Coronary artery (tissue), 2 donors: ENCODE measurements around the gene FOLR3.

Experiments used
- DNase-seq: peaks from one replicate; pipeline ENCODE4 v3.0.0-alpha.2; 2017; ENCODE audit warnings: low spot score
- H3K27ac ChIP-seq, 2 donors: fragments of 200-600 bp; sonication (generic); one replicate each; pipeline ENCODE4 v1.5.1; 2016 to 2019
- H3K4me3 ChIP-seq: fragments of 200-600 bp; sonication (generic); 2 replicates; pipeline ENCODE4 v1.5.1; 2016; ENCODE audit warnings: mild to moderate bottlenecking, moderate library complexity
- CTCF ChIP-seq: fragments of 200-600 bp; sonication (generic); IDR thresholded peaks from one replicate; pipeline ENCODE4 v1.5.1; 2019; ENCODE audit warnings: antibody characterized with exemption

The FOLR3 gene

DNA sequence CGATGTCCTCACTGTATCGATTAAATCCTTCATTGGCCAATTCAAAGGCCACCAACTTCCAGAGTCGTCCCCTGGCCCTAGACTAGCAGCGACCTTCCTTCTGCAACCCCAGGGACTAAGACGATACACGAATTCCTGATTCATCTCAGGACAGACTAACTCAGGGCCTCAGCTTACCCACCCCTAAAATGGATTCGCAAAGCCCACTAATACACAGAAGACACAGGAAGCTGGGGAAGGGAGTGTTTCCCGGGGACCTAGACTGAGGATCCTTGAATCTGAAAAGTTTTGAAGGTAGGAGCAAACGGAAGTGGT is 32.9 kb upstream of the FOLR3 start:
- DNase-seq: no peak
- peak overlapping the region; percentile 93 for H3K4me3 ChIP-seq
- H3K27ac ChIP-seq: peak overlapping the region; percentile 89 to 97
- TF ChIP-seq CTCF: no peak

- Histone ChIP-seq H3K4me3 (peak within 1 kb of the TSS; percentile 93), H3K27ac (peak within 1 kb of the TSS; percentile 89 to 97)
- DNase-seq: peak; percentile 100
- TF ChIP-seq CTCF: no peak
These were observed 32.4 kb upstream of the FOLR3 start, which contains the start of gene LAMTOR1 for GRCh38 chr11:72102946-72103753. Gene LAMTOR1, minus strand, starts transcription at chr11:72103297. Its CDS starts 73 bp downstream, at chr11:72103224.

GRCh38 chr11:72103754-72104167 is 31.8 kb upstream of the FOLR3 start:
- no peak for DNase-seq
- peak overlapping the region; percentile 93 for H3K4me3 ChIP-seq
- no peak for TF ChIP-seq CTCF

DNA sequence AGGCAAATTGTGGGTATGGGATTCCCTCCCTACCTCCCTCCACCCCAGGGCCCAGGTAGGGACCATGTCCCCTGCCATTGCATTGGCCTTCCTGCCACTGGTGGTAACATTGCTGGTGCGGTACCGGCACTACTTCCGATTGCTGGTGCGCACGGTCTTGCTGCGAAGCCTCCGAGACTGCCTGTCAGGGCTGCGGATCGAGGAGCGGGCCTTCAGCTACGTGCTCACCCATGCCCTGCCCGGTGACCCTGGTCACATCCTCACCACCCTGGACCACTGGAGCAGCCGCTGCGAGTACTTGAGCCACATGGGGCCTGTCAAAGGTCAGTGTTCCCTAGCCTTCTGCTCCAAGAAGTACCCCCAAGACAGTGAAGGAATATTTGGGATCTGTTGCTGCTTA is 29.6 kb upstream of the FOLR3 start, which contains the start of gene TOMT:
Gene TOMT (plus strand): TSS at position 37 of the 400 bp plus-strand sequence. CDS start 28 bp downstream, at position 65.
- no peak within 1 kb of the TSS for H3K27ac ChIP-seq
- H3K4me3 ChIP-seq: no peak within 1 kb of the TSS
- no peak for DNase-seq
- no peak for TF ChIP-seq CTCF

More at GRCh38 chr11:72103754-72104167, 31.8 kb upstream of the FOLR3 start:
- peak overlapping the region; percentile 89 to 97 for H3K27ac ChIP-seq

DNA sequence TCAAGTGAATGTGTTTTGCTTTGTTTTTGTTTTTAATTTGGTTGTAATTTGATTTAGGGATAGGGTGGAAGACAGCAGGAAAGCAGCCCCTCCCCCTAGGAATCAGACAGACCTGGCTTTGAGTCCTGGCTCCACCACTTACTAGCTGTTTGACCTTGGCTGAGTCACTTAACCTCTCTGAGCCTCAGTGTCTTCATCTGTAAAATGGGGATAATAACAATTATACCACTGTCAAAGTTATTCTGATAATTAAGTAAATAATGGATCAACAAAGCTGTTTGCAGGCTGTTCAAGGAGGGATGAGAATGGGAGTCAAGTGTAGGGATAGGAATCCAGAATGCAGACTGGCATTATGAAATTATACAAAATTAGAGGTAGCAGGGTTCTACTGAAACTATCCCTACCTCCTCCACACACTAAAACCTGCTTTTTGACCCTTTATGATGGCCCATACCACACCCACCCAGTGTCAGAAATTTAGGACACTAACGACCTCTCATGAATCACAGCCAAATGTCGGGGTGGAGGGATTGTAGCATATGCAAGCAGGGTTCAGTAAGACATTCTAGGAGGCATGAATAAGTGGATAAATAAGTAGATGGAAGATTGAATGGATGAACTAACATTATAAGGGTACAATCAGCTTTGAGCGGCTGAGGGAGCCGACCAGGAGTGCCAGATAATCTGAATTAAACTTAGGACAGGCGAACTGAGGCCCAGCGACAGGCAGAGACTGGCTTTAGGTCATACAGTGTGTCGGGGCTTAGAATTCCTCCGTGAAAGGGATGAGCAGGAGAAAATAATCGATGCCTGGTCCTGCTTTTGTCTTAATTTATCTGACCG is 24.0 kb upstream of the FOLR3 start:
- DNase-seq: no peak
- Histone ChIP-seq H3K4me3 (peak overlapping the region; percentile 68), H3K27ac (peak overlapping the region; percentile 89 to 99)
- no peak for TF ChIP-seq CTCF

- peak within 1 kb of the TSS; percentile 68 for H3K4me3 ChIP-seq
- no peak for TF ChIP-seq CTCF
- DNase-seq: peak; percentile 99
- H3K27ac ChIP-seq: peak within 1 kb of the TSS; percentile 89 to 99
These were observed 23.2 kb upstream of the FOLR3 start, which contains the start of gene ANAPC15 for GRCh38 chr11:72112143-72112977. Gene ANAPC15, minus strand, starts transcription at chr11:72112695. Its CDS starts 1,419 bp downstream, at chr11:72111276.
